CD14-positive monocyte (primary cell): Measurements from ENCODE around the gene SMPDL3A. TPM values are rescaled to one million over a fixed set of nuclear protein-coding genes. Genes with fewer than 3 reads are reported as not detected.

Source experiments
- DNase-seq, 3 donors: peaks; one replicate each; pipeline ENCODE4 v3.0.0-alpha.2; 2011 to 2022
- H2AFZ ChIP-seq: 2 replicates; pipeline ENCODE4 v1.6.0; 2012; ENCODE audit warnings: mild to moderate bottlenecking, low read depth, low read length, inconsistent platforms; ENCODE audit not compliant: insufficient read depth, poor library complexity, severe bottlenecking
- H3K27ac ChIP-seq, 2 donors: 1 replicate in 1 of 2; 2 replicates in 1 of 2; pipeline ENCODE4 v1.5.1; 2012 to 2013; ENCODE audit warnings: low read length in 2 of 2, control low read depth in 1 of 2, inconsistent platforms in 1 of 2, low read depth in 1 of 2, mild to moderate bottlenecking in 1 of 2
- H3K27me3 ChIP-seq, 2 donors: one replicate each; pipeline versions ENCODE4 v1.6.0 to v1.6.1; 2011 to 2013; ENCODE audit warnings: low read length in 2 of 2; ENCODE audit not compliant: control insufficient read depth in 2 of 2, insufficient read depth in 2 of 2
- H3K36me3 ChIP-seq, 2 donors: replicated peaks in 1 of 2; 1 replicate in 1 of 2; 2 replicates in 1 of 2; pipeline versions ENCODE4 v1.5.1 to v1.6.1; 2012 to 2013; ENCODE audit warnings: low read length in 2 of 2, control low read depth in 1 of 2, inconsistent platforms in 1 of 2, mild to moderate bottlenecking in 1 of 2; ENCODE audit not compliant: insufficient read depth in 2 of 2, control insufficient read depth in 1 of 2
- H3K4me1 ChIP-seq, 2 donors: 1 replicate in 1 of 2; 2 replicates in 1 of 2; pipeline versions ENCODE4 v1.5.1 to v1.6.1; 2012 to 2013; ENCODE audit warnings: low read length in 2 of 2, control low read depth in 1 of 2, inconsistent platforms in 1 of 2, mild to moderate bottlenecking in 1 of 2, moderate library complexity in 1 of 2; ENCODE audit not compliant: insufficient read depth in 2 of 2, control insufficient read depth in 1 of 2
- H3K4me2 ChIP-seq: replicated peaks from 2 replicates; pipeline ENCODE3; 2012; ENCODE audit warnings: low read length, moderate library complexity, mild to moderate bottlenecking; ENCODE audit not compliant: poor library complexity, severe bottlenecking; ENCODE audit errors: extremely low read depth
- H3K4me3 ChIP-seq, 3 experiments: fragments of 200-600 bp in 1 of 3; sonication (generic) in 1 of 3; replicated peaks in 1 of 3; 1 replicate in 2 of 3; 2 replicates in 1 of 3; pipeline ENCODE4 v1.5.1; 2011 to 2013; ENCODE audit warnings: low read length in 3 of 3, mild to moderate bottlenecking in 3 of 3, control low read depth in 2 of 3, low read depth in 2 of 3, inconsistent platforms in 1 of 3, moderate library complexity in 1 of 3
- H3K79me2 ChIP-seq: 2 replicates; pipeline ENCODE4 v1.6.0; 2012; ENCODE audit warnings: mild to moderate bottlenecking, control low read depth, inconsistent platforms, low read length, moderate library complexity; ENCODE audit not compliant: insufficient read depth
- H3K9ac ChIP-seq: 2 replicates; pipeline ENCODE4 v1.6.0; 2017; ENCODE audit warnings: low read length, mild to moderate bottlenecking; ENCODE audit not compliant: insufficient read depth, poor library complexity, severe bottlenecking
- H3K9me3 ChIP-seq, 2 donors: replicated peaks in 1 of 2; 1 replicate in 1 of 2; 2 replicates in 1 of 2; pipeline versions ENCODE4 v1.5.1 to v1.6.1; 2012 to 2013; ENCODE audit warnings: low read length in 2 of 2, control low read depth in 1 of 2; ENCODE audit not compliant: control insufficient read depth in 1 of 2, insufficient read depth in 1 of 2
- H4K20me1 ChIP-seq: 2 replicates; pipeline ENCODE4 v1.6.0; 2012; ENCODE audit warnings: mild to moderate bottlenecking, low read length, control low read depth, moderate library complexity; ENCODE audit not compliant: insufficient read depth
- H3K27ac Mint-ChIP-seq, 7 donors: one replicate each; pipeline ENCODE4 v1.8.0; 2020; ENCODE audit warnings: mild to moderate bottlenecking in 7 of 7, mixed read lengths in 7 of 7, moderate library complexity in 6 of 7, inconsistent platforms in 2 of 7
- H3K27me3 Mint-ChIP-seq, 3 donors: one replicate each; pipeline ENCODE4 v1.8.0; 2021 to 2022; ENCODE audit warnings: low read depth in 3 of 3, mild to moderate bottlenecking in 3 of 3, mixed read lengths in 3 of 3, moderate library complexity in 3 of 3, inconsistent platforms in 1 of 3
- H3K36me3 Mint-ChIP-seq, 2 donors: one replicate each; pipeline ENCODE4 v1.8.0; 2020; ENCODE audit warnings: mixed read lengths in 2 of 2, inconsistent platforms in 1 of 2, mild to moderate bottlenecking in 1 of 2
- H3K4me1 Mint-ChIP-seq: one replicate; pipeline ENCODE4 v1.8.0; 2020; ENCODE audit warnings: mild to moderate bottlenecking, mixed read lengths
- H3K4me3 Mint-ChIP-seq, 2 donors: one replicate each; pipeline ENCODE4 v1.8.0; 2020; ENCODE audit warnings: mild to moderate bottlenecking in 2 of 2, mixed read lengths in 2 of 2, moderate library complexity in 1 of 2
- H3K9me3 Mint-ChIP-seq, 7 donors: one replicate each; pipeline ENCODE4 v1.8.0; 2020 to 2022; ENCODE audit warnings: mixed read lengths in 7 of 7, mild to moderate bottlenecking in 6 of 7, moderate library complexity in 6 of 7, inconsistent platforms in 2 of 7
- WGBS: methylation state at CpG from one replicate; pipeline ENCODE4 v1.1.5; 2013; ENCODE audit warnings: missing lambda C conversion rate; ENCODE audit not compliant: insufficient coverage; 5-methylcytosine and 5-hydroxymethylcytosine counted together
- intact Hi-C, 2 donors: fragments of 100-400 bp; cut with micrococcal nuclease; formaldehyde crosslinking; loops; one replicate each; pipeline versions ENCODE4 v1.15.0 to v1.15.1; 2023
- polyA plus RNA-seq, 3 donors: library from polyadenylated mRNA; depleted of rRNA in 1 of 3; unstranded in 2 of 3; stranded (reverse) in 1 of 3; fragments of 300-500 nt in 2 of 3; fragments of >200 nt in 1 of 3; fragmentation: Illumina TruSeq in 2 of 3; gene quantifications; 1 replicate in 2 of 3; 2 replicates in 1 of 3; pipeline ENCODE4 v1.2.3, GENCODE V29; 2012 to 2021
- TF ChIP-seq, protein P1 (sequence below): fragments of 200-600 bp; IDR thresholded peaks from one replicate; pipeline ENCODE4 v1.8.0; 2022; ENCODE audit warnings: antibody characterized with exemption, mild to moderate bottlenecking

The SMPDL3A gene
- polyA plus RNA-seq, 3 donors = 21.3 to 30.1 (median 21.7) TPM

DNA sequence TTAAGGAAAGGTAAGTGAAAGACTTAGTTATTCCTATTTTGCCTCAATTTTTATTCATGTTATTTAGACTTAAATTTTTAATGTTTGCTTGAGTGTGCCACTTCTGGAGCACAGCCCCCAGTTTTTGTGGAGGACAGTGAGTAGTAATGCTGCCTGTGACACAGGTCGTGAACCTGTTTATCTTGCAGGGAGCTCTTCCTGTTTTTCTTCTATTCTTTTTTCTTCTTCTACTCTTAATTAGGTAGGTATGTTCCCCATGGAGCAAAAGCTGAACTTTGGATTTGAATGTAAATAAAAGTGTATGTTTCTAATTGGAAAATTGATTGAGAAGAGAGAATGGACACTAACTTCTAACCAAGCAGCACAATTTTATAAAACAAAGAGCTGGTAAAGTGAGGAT is 12.3 kb downstream of the SMPDL3A start:
- H3K4me2 ChIP-seq = no peak overlapping the region
- no peak overlapping the region for H3K27ac ChIP-seq
- H3K79me2 ChIP-seq = no peaks in the 10 kb centered on the region
- peaks cover 80 to 95% of the 10 kb centered on the region in 2 donors for H3K36me3 Mint-ChIP-seq
- H3K4me1 Mint-ChIP-seq = peaks cover 4% of the 10 kb centered on the region
- H3K27ac Mint-ChIP-seq = no peak overlapping the region
- H3K9ac ChIP-seq = no peak overlapping the region
- peaks cover 62 to 95% of the 10 kb centered on the region in 2 donors for H3K36me3 ChIP-seq
- no peak overlapping the region for H3K4me3 Mint-ChIP-seq
- no peaks in the 10 kb centered on the region for H3K27me3 ChIP-seq
- H3K9me3 Mint-ChIP-seq = peaks cover 0 to 1% (median 0%) of the 10 kb centered on the region in 7 donors
- no peaks in the 10 kb centered on the region for H3K4me1 ChIP-seq
- DNase-seq = no peak
- no peak overlapping the region for H2AFZ ChIP-seq
- intact Hi-C loops = no loop called here
- H3K27me3 Mint-ChIP-seq = peaks cover 0 to 3% (median 1%) of the 10 kb centered on the region in 3 donors
- no CpG with 5 or more reads among the region's 1 CpG for WGBS
- TF ChIP-seq, protein P1, sequence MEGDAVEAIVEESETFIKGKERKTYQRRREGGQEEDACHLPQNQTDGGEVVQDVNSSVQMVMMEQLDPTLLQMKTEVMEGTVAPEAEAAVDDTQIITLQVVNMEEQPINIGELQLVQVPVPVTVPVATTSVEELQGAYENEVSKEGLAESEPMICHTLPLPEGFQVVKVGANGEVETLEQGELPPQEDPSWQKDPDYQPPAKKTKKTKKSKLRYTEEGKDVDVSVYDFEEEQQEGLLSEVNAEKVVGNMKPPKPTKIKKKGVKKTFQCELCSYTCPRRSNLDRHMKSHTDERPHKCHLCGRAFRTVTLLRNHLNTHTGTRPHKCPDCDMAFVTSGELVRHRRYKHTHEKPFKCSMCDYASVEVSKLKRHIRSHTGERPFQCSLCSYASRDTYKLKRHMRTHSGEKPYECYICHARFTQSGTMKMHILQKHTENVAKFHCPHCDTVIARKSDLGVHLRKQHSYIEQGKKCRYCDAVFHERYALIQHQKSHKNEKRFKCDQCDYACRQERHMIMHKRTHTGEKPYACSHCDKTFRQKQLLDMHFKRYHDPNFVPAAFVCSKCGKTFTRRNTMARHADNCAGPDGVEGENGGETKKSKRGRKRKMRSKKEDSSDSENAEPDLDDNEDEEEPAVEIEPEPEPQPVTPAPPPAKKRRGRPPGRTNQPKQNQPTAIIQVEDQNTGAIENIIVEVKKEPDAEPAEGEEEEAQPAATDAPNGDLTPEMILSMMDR = no peak
- H4K20me1 ChIP-seq = peaks cover 43% of the 10 kb centered on the region
- no peaks in the 10 kb centered on the region for H3K9me3 ChIP-seq
- H3K4me3 ChIP-seq = no peak overlapping the region

DNA sequence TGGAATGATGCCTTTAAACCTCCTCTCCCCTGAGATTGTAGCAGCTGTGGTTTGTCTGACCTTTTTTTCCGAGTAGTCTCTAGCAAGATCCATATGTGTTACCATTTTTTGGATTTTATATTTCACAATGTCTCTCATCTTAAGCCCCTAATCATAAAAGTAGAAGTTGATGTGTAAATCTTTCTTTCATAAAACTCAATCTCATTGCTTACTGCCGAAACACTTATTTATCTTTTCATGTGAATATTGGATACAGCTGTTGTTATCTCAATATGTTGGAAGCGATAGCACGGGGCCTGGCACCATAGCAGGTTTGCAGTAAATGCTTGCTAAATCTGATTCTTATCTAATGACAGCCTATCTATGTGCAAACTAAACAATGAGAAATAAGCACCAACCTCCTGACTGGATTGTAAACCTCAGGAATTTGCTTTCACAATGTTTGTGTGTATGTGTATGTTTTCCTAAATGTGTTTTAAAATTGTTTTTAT is 14.2 kb downstream of the SMPDL3A start:
- no peak overlapping the region for H3K4me2 ChIP-seq
- no peak overlapping the region for H2AFZ ChIP-seq
- H3K4me1 Mint-ChIP-seq = peaks cover 4% of the 10 kb centered on the region
- no peaks in the 10 kb centered on the region for H3K27me3 ChIP-seq
- no peaks in the 10 kb centered on the region for H3K4me1 ChIP-seq
- H3K4me3 Mint-ChIP-seq = no peak overlapping the region
- peaks cover 0 to 1% (median 0%) of the 10 kb centered on the region in 7 donors for H3K9me3 Mint-ChIP-seq
- DNase-seq = no peak
- peaks cover 53 to 95% of the 10 kb centered on the region in 2 donors for H3K36me3 ChIP-seq
- no peak overlapping the region for H3K9ac ChIP-seq
- no peak overlapping the region for H3K27ac ChIP-seq
- peaks cover 0 to 3% (median 1%) of the 10 kb centered on the region in 3 donors for H3K27me3 Mint-ChIP-seq
- no peak overlapping the region for H3K4me3 ChIP-seq
- TF ChIP-seq, protein P1 = no peak
- H3K9me3 ChIP-seq = no peaks in the 10 kb centered on the region
- no peak overlapping the region for H3K27ac Mint-ChIP-seq
- peaks cover 25% of the 10 kb centered on the region for H4K20me1 ChIP-seq
- intact Hi-C loops = no loop called here
- H3K36me3 Mint-ChIP-seq = peaks cover 69 to 92% of the 10 kb centered on the region in 2 donors
- H3K79me2 ChIP-seq = no peaks in the 10 kb centered on the region
- no CpG with 5 or more reads among the region's 4 CpGs for WGBS
